Activated CD8-positive, alpha-beta memory T cell treated with anti-CD3 and anti-CD28 coated beads for 36 hours (primary cell): ENCODE measurements around the gene TGFBR1. TPM values are rescaled to one million over a fixed set of nuclear protein-coding genes. Genes with fewer than 3 reads are reported as not detected.

Source experiments
- CTCF ChIA-PET: fragments of 350-600 bp; sonication (Branson Sonifier 250); formaldehyde crosslinking; loops from one replicate; lab custom pipeline; 2021; ENCODE audit warnings: antibody characterized with exemption; lab: Charles Lee
- POLR2A ChIA-PET: fragments of 350-600 bp; sonication (Branson Sonifier 250); formaldehyde crosslinking; loops from one replicate; lab custom pipeline; 2021; ENCODE audit warnings: antibody characterized with exemption; lab: Charles Lee
- total RNA-seq, 2 experiments: library from RNA; stranded (reverse); gene quantifications; one replicate each; pipeline ENCODE4 v1.2.3, GENCODE V29; 2021

TGFBR1 gene
- total RNA-seq, 2 experiments from 2014 or later = 39.7 to 41.7 TPM

DNA sequence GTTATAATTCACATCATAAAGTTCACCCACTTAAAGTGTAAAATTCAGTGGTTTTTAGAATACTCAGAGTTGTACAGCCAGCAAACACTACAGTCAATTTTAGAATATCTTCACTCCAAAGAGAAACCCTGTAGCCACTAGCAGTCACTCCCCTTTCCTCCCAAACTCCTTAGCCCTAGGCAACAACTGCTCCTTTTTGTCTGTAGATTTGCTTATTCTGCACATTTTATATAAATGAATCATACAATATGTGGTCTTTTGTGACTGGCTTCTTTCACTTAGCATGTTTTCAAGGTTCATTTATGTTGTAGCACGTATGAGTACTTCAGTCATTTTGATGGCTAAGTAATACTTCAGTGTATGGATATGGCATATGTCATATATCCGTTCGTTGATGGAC is 38.7 kb downstream of the TGFBR1 start:
- POLR2A ChIA-PET = no interaction called here
- CTCF ChIA-PET = interaction anchor here (1.0 kb wide), 1 partner anchor 145 kb away, joined by 3 read pairs; no protein-coding TSS in a partner anchor

DNA sequence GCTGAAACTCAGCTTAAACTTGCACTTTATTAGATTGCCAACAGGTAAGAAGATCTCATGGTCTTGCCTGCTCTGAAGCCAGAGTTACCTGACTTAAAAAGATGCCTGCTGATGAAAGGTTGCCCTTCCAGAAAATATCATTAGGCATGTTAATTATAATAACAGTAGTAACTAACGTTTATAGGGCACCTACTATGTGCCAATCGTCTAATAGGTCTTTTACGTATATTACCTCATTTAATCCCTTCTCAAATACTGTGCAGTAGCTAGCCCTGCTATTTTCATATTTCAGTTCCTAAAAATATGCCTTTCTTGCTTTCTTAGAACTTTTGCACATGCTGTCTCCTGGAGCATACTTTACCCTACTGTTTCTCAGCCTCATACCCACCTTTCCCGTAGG is 40.1 kb downstream of the TGFBR1 start:
- ChIA-PET CTCF (interaction anchor here (1.2 kb wide), 1 partner anchor 145 kb away, joined by 3 read pairs; no protein-coding TSS in a partner anchor), POLR2A (no interaction called here)

DNA sequence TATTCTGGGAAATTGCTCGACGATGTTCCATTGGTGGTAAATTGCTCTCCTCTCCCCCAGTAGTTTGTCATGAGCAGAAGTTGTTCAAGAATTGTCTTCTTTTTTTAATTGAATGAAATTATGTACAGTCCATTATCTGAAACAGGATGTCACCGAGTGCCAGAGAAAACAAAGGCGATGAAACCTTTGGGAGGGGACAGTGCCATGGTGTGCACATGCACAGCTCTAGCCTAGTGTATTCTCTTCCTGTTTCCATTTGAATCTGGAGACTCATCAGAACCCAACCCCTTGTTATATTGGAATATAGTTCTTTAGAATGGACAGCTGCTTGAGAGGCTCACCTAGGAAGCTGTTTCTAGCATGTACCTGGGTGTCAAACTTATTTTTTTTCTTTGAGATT is 41.7 kb downstream of the TGFBR1 start:
- POLR2A ChIA-PET = no interaction called here
- CTCF ChIA-PET = no interaction called here

DNA sequence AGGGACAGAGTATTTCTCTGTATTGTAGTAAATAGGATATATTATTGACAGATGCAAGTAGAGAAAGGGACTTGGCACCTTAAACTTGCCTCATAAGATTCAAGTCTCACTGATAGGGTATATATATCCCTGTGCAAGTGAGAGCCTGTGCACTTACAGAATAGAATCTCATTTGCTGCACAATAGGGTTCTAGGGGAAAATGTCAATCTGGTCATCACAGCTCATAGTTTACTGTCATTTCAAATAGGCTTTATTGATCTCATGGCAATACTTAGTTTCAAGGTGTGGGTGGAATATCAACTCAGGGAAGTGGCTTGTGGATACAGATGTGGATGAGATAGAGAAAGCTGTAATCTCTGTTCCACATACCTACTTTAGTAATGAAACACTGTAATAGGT is 42.3 kb downstream of the TGFBR1 start:
- ChIA-PET POLR2A (no interaction called here), CTCF (no interaction called here)

DNA sequence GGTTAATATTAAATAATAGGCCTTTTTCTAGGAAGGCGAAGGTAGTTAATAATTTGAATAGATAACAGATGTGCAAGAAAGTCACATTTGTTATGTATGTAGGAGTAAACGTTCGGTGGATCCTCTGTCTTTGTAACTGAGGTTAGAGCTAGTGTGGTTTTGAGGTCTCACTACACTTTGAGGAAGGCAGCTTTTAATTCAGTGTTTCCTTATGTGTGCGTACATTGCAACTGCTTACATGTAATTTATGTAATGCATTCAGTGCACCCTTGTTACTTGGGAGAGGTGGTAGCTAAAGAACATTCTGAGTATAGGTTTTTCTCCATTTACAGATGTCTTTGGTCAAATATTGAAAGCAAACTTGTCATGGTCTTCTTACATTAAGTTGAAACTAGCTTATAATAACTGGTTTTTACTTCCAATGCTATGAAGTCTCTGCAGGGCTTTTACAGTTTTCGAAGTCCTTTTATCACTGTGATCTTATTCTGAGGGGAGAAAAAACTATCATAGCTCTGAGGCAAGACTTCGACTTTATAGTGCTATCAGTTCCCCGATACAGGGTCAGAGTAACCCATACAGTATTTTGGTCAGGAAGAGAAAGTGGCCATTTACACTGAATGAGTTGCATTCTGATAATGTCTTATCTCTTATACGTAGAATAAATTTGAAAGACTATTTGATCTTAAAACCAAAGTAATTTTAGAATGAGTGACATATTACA is 45.7 kb downstream of the TGFBR1 start:
- ChIA-PET CTCF (interaction anchor here (0.6 to 1.2 kb wide), 2 partner anchors 10 to 274 kb away, joined by 3 to 4 read pairs; no protein-coding TSS in a partner anchor), POLR2A (no interaction called here)

DNA sequence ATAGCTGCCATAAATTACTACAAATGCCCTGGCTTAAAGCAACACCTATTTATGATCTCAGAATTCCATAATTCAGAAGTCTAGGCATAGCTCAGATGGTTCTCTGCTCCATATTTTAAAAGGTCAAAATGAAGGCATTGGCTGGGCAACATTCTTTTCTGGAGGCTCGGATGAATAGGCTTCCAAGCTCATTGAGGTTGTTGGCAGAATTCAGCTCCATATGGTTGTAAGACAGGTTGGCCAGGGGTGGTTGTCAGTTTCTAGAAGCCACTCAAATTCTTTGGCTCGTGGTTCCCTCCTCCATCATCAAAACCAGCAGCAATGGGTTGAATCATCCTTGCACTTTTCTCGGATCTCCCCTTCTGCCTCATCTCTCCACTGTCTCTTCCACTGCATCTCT is 49.4 kb downstream of the TGFBR1 start:
- CTCF ChIA-PET = no interaction called here
- POLR2A ChIA-PET = interaction anchor here (0.7 kb wide), 1 partner anchor 293 kb away, joined by 3 read pairs; no protein-coding TSS in a partner anchor

DNA sequence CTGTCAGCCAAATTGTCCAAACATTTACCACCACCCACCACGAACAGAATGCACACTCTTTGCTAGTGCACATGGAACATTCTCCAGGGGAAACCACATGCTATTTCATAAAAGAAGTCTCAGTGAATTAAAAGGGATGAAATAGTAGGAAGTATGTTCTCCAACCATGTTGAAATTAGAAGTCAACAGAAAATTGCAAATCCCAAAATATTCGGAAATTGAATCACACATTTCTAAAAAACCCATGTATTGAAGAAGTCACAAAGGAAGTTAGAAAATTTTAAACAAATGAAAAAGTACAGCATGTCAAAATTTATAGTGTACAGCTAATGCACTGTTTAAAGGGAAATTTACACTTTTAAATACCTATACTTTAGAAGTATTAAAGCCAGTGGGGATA is 50.8 kb downstream of the TGFBR1 start:
- POLR2A ChIA-PET = no interaction called here
- CTCF ChIA-PET = no interaction called here

DNA sequence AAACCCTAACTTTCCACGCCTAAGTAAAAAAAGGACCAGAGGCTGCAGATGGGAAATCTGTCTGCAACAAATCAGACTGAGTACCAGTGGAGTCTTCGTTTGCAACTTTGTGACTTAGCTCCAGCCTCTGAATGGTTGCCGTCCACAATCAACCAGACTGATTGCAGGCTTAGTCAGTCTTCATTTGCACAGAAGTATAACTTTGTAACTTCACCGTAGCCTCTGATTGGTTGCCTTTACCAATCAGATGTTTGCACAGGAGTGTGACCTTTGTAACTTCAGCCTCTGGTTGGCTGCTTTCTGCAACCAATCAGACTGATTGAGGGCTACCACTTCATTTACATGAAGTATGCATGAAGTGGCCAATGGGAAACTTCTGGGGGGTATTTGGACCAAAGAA is 53.7 kb downstream of the TGFBR1 start:
- POLR2A ChIA-PET = no interaction called here
- CTCF ChIA-PET = no interaction called here

DNA sequence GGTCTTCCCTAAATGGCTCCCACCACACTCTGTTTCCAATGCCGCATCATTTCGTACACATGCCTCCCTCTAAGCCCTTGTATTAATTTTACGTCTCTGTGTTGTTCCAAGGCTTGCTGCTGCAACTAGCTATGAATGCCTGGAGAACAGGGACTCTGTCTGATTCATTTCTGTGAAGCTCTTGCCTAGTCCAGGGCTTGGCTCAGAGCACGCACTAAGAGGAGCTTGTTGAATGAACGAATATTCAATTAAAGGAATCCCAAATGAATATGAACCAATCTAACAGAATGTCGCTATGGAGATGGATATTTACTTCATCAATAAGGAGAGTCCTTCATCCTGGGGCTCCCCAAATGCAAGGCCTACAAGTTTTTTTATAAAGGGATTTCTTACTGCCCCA is 55.3 kb downstream of the TGFBR1 start:
- CTCF ChIA-PET = interaction anchor here (1.0 kb wide), 1 partner anchor 19 kb away, joined by 3 read pairs; no protein-coding TSS in a partner anchor
- POLR2A ChIA-PET = no interaction called here

DNA sequence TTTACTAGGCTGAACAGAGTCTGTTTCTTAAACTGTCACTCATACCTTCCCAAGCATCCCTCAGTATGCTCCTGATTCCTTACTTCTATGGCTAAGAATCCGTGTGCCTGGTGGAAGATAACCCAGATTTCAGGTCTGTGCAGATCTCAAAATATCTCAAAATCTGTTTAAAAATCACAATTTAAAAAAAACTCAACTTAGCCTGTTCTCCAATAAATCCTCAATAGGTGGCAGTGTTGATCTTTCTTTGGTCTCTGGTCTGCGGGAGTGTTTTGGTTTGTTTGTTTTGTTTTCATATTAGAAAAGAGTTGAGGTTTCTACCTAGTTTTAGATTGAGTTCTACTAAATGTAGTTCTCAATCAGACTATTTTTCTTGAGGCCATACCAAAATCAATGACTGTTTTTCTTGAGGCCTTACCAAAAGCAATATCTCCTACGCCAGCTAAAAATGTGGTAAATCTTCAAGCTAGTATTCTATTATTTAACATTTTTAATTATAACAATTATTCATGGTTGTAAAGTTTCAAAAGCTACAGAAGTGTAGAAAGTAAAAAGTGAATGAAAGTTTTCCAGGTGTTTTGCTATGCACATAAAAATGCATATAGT is 57.9 kb downstream of the TGFBR1 start:
- ChIA-PET POLR2A (no interaction called here), CTCF (interaction anchor here (0.6 to 3.0 kb wide), 3 partner anchors 16 to 927 kb away, joined by 3 to 7 read pairs (median 4); no protein-coding TSS in a partner anchor)

DNA sequence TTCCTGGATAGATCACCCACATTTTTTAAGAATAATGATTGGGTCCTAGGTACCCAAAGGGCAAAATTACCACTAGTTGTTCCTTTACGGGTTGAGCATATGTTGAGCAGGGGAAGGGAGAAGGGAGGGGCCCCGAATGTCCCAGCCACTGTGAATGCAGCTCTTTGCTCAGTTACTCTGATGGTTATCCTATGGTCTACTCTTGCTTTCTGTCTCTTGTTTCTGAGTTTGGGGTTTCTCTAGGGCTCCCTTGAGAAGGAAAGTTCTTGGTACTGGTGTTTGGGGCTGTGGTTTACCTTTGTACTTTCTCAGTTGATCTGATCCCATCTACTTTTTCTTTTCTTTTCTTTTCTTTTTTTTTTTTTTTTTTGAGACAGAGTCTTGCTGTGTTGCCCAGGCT is 61.2 kb downstream of the TGFBR1 start:
- POLR2A ChIA-PET = no interaction called here
- CTCF ChIA-PET = no interaction called here

DNA sequence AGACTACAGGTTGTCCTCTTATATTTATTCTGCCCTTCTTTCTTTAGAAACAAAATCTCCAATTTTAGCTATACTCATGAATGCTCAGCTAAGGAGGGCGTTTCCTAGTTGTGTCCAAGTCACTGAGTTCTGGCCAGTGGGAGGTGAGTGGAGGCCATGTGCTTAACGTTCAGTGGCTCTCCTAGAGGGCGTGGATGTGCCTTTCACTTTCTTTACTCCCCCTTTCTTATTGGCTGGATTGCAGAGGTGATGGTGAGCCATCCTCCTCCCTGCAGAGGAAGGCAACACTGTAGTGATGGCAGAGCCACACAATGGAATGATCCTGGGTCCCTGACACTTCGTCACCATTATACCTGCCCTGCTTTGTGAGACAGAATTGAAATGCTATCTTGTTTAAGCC is 62.2 kb downstream of the TGFBR1 start:
- POLR2A ChIA-PET = no interaction called here
- CTCF ChIA-PET = no interaction called here

DNA sequence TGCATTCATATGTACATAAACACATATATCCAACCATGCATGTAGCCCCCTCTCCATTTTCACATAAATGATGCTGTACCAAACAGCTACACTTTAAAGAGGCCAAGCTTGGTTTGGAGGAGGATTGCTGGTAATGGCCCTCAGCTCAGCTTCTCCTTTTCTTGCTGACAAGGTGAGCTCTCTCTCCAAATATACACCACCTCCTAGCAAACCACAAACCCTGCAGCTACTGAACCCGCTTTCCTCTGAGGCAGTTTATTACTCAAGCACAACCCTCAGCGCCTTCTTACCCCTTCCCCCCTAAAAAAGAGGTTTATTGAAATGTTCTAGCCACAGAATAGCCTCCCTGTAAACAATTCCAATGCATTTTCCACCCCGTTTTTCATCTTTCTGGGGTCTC is 62.8 kb downstream of the TGFBR1 start:
- POLR2A ChIA-PET = no interaction called here
- CTCF ChIA-PET = no interaction called here

DNA sequence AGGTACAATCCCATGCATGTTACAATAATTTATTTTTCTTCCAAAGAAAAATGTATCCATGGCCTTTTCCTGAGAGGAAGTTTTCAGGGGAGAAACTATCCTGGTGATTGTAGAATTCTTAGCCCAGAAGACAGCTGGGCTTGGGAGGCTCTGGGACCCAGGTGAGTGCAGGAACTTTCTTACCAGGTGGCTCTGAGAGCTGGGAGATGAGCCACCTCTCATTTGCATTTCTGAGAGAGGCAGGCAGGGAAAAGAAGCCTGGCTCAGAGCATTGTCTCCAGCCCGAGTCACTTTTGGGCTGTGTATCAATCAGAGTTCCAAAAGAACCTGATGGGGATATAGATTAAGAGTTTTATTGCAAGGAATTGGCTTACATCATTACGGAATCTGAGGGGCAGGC is 64.2 kb downstream of the TGFBR1 start:
- ChIA-PET CTCF (no interaction called here), POLR2A (no interaction called here)

DNA sequence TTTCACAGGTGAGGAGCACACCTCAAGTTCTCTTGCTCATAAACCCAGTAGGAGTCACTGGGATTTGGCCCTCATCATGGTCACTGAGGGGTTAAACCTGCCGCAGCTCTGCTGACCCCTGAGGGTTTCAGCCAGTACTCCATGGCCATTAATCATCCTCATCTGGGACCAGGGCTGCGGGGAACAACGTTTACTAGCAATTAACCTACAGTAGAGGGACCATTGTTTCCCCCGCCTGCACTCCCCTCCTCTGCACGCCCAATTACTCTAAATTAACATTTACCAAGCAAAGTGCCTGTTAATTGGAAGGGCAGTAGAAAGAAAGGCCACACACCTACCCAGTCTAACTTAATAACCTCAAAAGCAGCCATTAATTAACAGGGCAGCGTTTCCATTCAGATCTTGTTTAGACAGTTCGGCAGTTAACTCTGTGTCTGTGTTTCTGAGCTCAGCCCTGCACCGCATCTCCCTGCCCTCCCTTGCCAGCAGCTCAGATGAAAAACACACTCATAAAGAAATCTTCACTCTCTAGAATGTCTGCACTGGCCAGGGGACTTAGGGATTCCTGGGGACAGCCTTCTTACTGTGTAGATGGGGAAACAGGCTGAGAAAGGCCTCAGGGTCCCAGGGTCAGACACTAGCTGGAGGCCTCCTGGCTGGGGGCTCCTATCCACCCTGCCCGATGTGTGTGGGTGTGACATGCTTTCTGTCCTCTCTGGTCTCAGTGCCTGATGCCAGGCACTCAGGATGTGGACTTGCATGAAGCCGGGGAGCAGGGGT is 65.3 kb downstream of the TGFBR1 start:
- ChIA-PET POLR2A (no interaction called here), CTCF (interaction anchor here (1.2 kb wide), 1 partner anchor 14 kb away, joined by 3 read pairs; no protein-coding TSS in a partner anchor)

DNA sequence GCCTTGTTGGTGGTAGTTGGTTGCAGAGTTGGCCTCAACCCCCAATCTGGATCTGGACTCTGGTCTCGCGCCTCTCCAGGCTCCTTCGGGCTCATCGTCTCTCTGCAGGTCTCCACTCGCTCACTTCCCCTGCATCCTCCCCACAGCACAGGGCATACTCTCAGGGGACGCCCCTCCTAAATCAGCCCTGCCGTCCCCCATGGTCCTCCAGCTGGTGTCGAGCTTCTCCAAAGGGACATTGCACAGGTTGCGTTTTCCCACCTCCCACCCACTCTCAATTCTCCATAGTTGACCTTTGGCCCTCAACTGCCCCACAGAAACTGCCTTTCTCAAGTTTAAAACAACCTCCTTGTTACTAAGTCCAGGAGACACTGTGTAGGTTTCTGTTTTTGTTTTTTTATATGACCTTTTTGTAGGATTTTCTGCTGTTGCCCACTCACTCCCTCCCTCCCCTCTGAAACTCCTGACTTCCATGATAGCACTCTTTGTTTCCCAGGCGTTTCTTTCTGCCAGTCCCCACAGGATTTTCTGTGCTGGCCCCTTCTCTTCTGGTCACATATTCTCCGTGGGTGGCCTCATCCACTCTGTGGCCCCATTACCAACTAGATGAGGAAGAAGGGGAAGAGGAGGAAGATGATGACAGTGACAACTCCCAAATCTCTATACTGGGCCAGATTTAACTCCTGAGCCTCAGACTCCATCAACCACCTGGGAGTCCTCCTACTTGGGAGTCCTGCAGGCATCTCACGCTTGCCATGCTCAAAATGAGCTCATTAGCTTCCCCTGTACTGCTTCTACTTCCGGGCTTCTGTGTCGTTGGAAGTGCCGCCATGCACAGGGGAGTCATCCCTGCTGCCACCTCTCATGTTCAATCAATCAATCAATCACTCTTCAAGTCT is 66.6 kb downstream of the TGFBR1 start:
- POLR2A ChIA-PET = no interaction called here

DNA sequence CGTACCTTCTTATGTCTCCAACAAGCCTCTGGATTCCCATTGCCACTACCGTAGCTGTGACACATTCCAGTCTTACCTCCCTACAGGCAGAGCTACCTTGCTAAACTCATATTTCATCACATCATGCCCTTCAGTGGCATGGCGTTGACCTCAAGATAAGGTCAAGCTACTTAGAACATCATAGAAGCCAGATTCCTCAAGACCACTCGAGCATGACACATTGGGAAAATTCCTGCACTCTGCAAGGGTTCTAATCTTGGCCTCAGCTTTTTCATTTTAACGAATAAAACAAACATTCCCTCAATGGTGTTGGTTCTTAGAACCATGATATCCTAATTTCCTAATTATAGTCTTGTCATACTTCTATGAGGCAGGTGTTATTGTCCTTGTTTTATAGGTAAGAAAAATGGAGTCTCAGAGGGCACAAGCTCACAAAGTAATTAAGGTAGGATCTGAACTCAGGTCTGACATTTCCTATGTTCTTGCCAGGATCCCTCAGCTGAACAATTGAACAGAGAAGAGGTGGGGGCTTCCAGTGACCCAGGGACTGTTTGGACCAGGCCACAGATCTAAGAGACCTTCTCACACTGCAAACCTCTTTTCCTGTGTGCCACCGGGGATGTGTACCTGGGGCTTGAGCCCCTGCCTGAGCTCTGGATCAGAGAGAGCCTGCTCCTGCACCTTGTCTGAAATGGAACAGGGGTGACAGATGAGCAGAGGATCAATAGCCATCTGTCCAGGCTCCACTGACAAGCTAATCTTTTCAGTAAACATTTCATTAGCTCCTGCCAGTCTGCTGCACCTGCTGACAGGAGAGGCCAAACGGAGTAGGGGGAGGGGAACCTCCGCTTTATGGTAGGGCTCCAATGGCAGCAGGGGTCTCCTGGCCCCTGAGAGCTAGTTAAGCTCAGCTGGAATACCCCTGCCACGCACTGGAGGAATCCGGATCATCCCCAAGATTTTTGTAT is 67.5 kb downstream of the TGFBR1 start:
- POLR2A ChIA-PET = interaction anchor here (0.6 kb wide), 1 partner anchor 363 kb away, joined by 3 read pairs; no protein-coding TSS in a partner anchor
- CTCF ChIA-PET = interaction anchor here (0.8 kb wide), 1 partner anchor 174 kb away, joined by 3 read pairs; no protein-coding TSS in a partner anchor

More for the DNA sequence above, 66.6 kb downstream of the TGFBR1 start:
- CTCF ChIA-PET = interaction anchor here (0.8 to 1.2 kb wide), 2 partner anchors 13 to 173 kb away, joined by 3 read pairs; no protein-coding TSS in a partner anchor
